Kidney glomerular epithelial cell (primary cell): ENCODE data around the gene TICRR.

Experiments
- DNase-seq: peaks from one replicate; lab custom pipeline; 2025; lab: John Stamatoyannopoulos, UW

The TICRR gene

GRCh38 chr15:89672221-89673164 lies 97.2 kb downstream of the TICRR start:
- no peak for DNase-seq

- no peak for DNase-seq
Observed at GRCh38 chr15:89673165-89673512, 97.9 kb downstream of the TICRR start.

- DNase-seq = no peak
Observed at GRCh38 chr15:89674526-89674925, 99.3 kb downstream of the TICRR start.

- DNase-seq = no peak
Observed at GRCh38 chr15:89675606-89676005, 100.3 kb downstream of the TICRR start.

- DNase-seq = no peak
Observed at GRCh38 chr15:89677381-89677780, 102.1 kb downstream of the TICRR start.
